NCI-H748 treated with DMSO at 0.1 percent for 48 hours (cell line): ENCODE data around the gene SLC38A1.
"Not testable (repeated sequence)": the region's sequence is repeated elsewhere in the genome, so short reads cannot be mapped to it uniquely, and the experiment has no call there.

ENCODE experiments used
- DNase-seq: peaks from one replicate; lab custom pipeline; 2025; lab: John Stamatoyannopoulos, UW

SLC38A1 gene

GRCh38 chr12:46165191-46165590 lies 103.7 kb downstream of the SLC38A1 start:
- DNase-seq, result no peak

GRCh38 chr12:46164186-46164761 lies 104.6 kb downstream of the SLC38A1 start:
- DNase-seq, result no peak

- not testable (repeated sequence) for DNase-seq
Measured at GRCh38 chr12:46162549-46163076, 106.2 kb downstream of the SLC38A1 start.

GRCh38 chr12:46160981-46161690 lies 107.7 kb downstream of the SLC38A1 start:
- no peak for DNase-seq

- peak; percentile 62 for DNase-seq
Measured at GRCh38 chr12:46160101-46160980, 108.5 kb downstream of the SLC38A1 start.

GRCh38 chr12:46159309-46159901 lies 109.4 kb downstream of the SLC38A1 start:
- DNase-seq, result no peak

GRCh38 chr12:46158501-46158900 lies 110.3 kb downstream of the SLC38A1 start:
- no peak for DNase-seq

- no peak for DNase-seq
Measured at GRCh38 chr12:46154221-46154985, 114.4 kb downstream of the SLC38A1 start.

GRCh38 chr12:46153268-46153872 lies 115.5 kb downstream of the SLC38A1 start:
- no peak for DNase-seq

- DNase-seq, result no peak
Measured at GRCh38 chr12:46152456-46152855, 116.4 kb downstream of the SLC38A1 start.

GRCh38 chr12:46150735-46151134 lies 118.1 kb downstream of the SLC38A1 start:
- DNase-seq, result no peak

- no peak for DNase-seq
Measured at GRCh38 chr12:46149905-46150304, 118.9 kb downstream of the SLC38A1 start.

- DNase-seq, result no peak
Measured at GRCh38 chr12:46149079-46149464, 119.8 kb downstream of the SLC38A1 start.

GRCh38 chr12:46148327-46149078 lies 120.3 kb downstream of the SLC38A1 start:
- DNase-seq, result no peak

GRCh38 chr12:46147144-46147543 lies 121.7 kb downstream of the SLC38A1 start:
- DNase-seq, result no peak

GRCh38 chr12:46145881-46146280 lies 123.0 kb downstream of the SLC38A1 start:
- DNase-seq, result no peak

GRCh38 chr12:46144433-46144832 lies 124.4 kb downstream of the SLC38A1 start:
- no peak for DNase-seq

- no peak for DNase-seq
Measured at GRCh38 chr12:46136249-46136648, 132.6 kb downstream of the SLC38A1 start.

GRCh38 chr12:46135750-46136149 lies 133.1 kb downstream of the SLC38A1 start:
- no peak for DNase-seq

GRCh38 chr12:46134852-46135251 lies 134.0 kb downstream of the SLC38A1 start:
- no peak for DNase-seq
